HG02840 (cell line): ENCODE measurements around the gene ALDH2.
"Not testable (repeated sequence)": the region's sequence is repeated elsewhere in the genome, so short reads cannot be mapped to it uniquely, and the experiment has no call there.

ENCODE experiments used
- ATAC-seq: cut with Tn5 transposase; IDR thresholded peaks from one replicate; pipeline ENCODE4 v1.9.1; 2021; ENCODE audit warnings: mild to moderate bottlenecking, moderate library complexity, moderate number of reproducible peaks; ENCODE audit not compliant: unreplicated experiment, low FRiP score

Gene ALDH2

GRCh38 chr12:111758120-111758561 is 8.6 kb upstream of the ALDH2 start:
- ATAC-seq: no peak

GRCh38 chr12:111759271-111759670 is 7.5 kb upstream of the ALDH2 start:
- ATAC-seq: no peak

GRCh38 chr12:111759991-111760390 is 6.7 kb upstream of the ALDH2 start:
- no peak for ATAC-seq

GRCh38 chr12:111761099-111761498 is 5.6 kb upstream of the ALDH2 start:
- ATAC-seq: no peak

GRCh38 chr12:111761706-111762105 is 5.0 kb upstream of the ALDH2 start:
- ATAC-seq: no peak

GRCh38 chr12:111763552-111763951 is 3.2 kb upstream of the ALDH2 start:
- not testable (repeated sequence) for ATAC-seq

GRCh38 chr12:111764120-111764821 is 2.5 kb upstream of the ALDH2 start:
- ATAC-seq: no peak

GRCh38 chr12:111767362-111768158 is 827 bp downstream of the ALDH2 start:
- ATAC-seq: no peak

- ATAC-seq: no peak
Observed at GRCh38 chr12:111768159-111768895, 1.6 kb downstream of the ALDH2 start.

GRCh38 chr12:111769599-111769998 is 2.9 kb downstream of the ALDH2 start:
- ATAC-seq: no peak

GRCh38 chr12:111773801-111774551 is 7.2 kb downstream of the ALDH2 start:
- ATAC-seq: no peak

GRCh38 chr12:111775205-111776193 is 8.8 kb downstream of the ALDH2 start:
- no peak for ATAC-seq

- ATAC-seq: no peak
Observed at GRCh38 chr12:111776836-111777344, 10.2 kb downstream of the ALDH2 start.

- no peak for ATAC-seq
Observed at GRCh38 chr12:111777345-111778045, 10.8 kb downstream of the ALDH2 start.

GRCh38 chr12:111780166-111780565 is 13.4 kb downstream of the ALDH2 start:
- ATAC-seq: no peak

- no peak for ATAC-seq
Observed at GRCh38 chr12:111780615-111781014, 13.9 kb downstream of the ALDH2 start.

GRCh38 chr12:111781085-111781658 is 14.4 kb downstream of the ALDH2 start:
- ATAC-seq: no peak

- ATAC-seq: no peak
Observed at GRCh38 chr12:111783046-111783445, 16.3 kb downstream of the ALDH2 start.
